CD4-positive, alpha-beta memory T cell (primary cell): Measurements from ENCODE around the gene PLA1A. TPM values are rescaled to one million over a fixed set of nuclear protein-coding genes. Genes with fewer than 3 reads are reported as not detected.
A peak's percentile ranks its signal among the peaks of the same experiment; 100 is the strongest.

Experiments used
- CTCF ChIA-PET: fragments of 350-600 bp; sonication (Branson Sonifier 250); formaldehyde crosslinking; loops from one replicate; lab custom pipeline; 2021; ENCODE audit warnings: inconsistent platforms; ENCODE audit not compliant: partially characterized antibody; lab: Charles Lee
- POLR2A ChIA-PET: fragments of 350-600 bp; sonication (Branson Sonifier 250); formaldehyde crosslinking; loops from one replicate; lab custom pipeline; 2021; ENCODE audit not compliant: partially characterized antibody; lab: Charles Lee
- DNase-seq, 5 donors: peaks; one replicate each; pipeline versions ENCODE4 v3.0.0 to v3.0.0-alpha.2; 2020 to 2022; ENCODE audit warnings: mixed read lengths in 1 of 5
- H3K27ac ChIP-seq: one replicate; pipeline ENCODE4 v1.7.0; 2013; ENCODE audit warnings: low read depth, low read length
- H3K27me3 ChIP-seq: 2 replicates; pipeline ENCODE4 v1.7.0; 2013; ENCODE audit warnings: mild to moderate bottlenecking, low read length, moderate library complexity; ENCODE audit not compliant: insufficient read depth
- H3K36me3 ChIP-seq: 2 replicates; pipeline ENCODE4 v1.7.0; 2013; ENCODE audit warnings: mild to moderate bottlenecking, low read length, moderate library complexity; ENCODE audit not compliant: insufficient read depth
- H3K4me1 ChIP-seq: 2 replicates; pipeline ENCODE4 v1.7.0; 2013; ENCODE audit warnings: mild to moderate bottlenecking, low read length, moderate library complexity; ENCODE audit not compliant: insufficient read depth
- H3K4me3 ChIP-seq, 2 donors: one replicate each; pipeline ENCODE4 v1.7.0; 2013; ENCODE audit warnings: low read length in 2 of 2, mild to moderate bottlenecking in 1 of 2
- H3K9me3 ChIP-seq, 2 donors: one replicate each; pipeline ENCODE4 v1.7.0; 2013; ENCODE audit warnings: low read length in 2 of 2, control low read depth in 1 of 2; ENCODE audit not compliant: control insufficient read depth in 1 of 2
- H3K27ac Mint-ChIP-seq, 7 donors: one replicate each; pipeline ENCODE4 v1.8.0; 2020 to 2021; ENCODE audit warnings: mixed read lengths in 7 of 7, mild to moderate bottlenecking in 6 of 7, inconsistent platforms in 3 of 7, moderate library complexity in 3 of 7
- H3K27me3 Mint-ChIP-seq, 2 donors: one replicate each; pipeline ENCODE4 v1.8.0; 2020 to 2021; ENCODE audit warnings: mixed read lengths in 2 of 2
- H3K36me3 Mint-ChIP-seq, 2 donors: one replicate each; pipeline ENCODE4 v1.8.0; 2020 to 2021; ENCODE audit warnings: mixed read lengths in 2 of 2, inconsistent platforms in 1 of 2, mild to moderate bottlenecking in 1 of 2
- H3K4me1 Mint-ChIP-seq, 4 donors: one replicate each; pipeline ENCODE4 v1.8.0; 2020 to 2021; ENCODE audit warnings: mixed read lengths in 4 of 4, mild to moderate bottlenecking in 1 of 4
- H3K4me3 Mint-ChIP-seq, 8 donors: one replicate each; pipeline ENCODE4 v1.8.0; 2020 to 2021; ENCODE audit warnings: mixed read lengths in 8 of 8, mild to moderate bottlenecking in 7 of 8, moderate library complexity in 6 of 8, inconsistent platforms in 3 of 8
- H3K9me3 Mint-ChIP-seq, 8 donors: one replicate each; pipeline ENCODE4 v1.8.0; 2020 to 2021; ENCODE audit warnings: mixed read lengths in 8 of 8, mild to moderate bottlenecking in 5 of 8, inconsistent platforms in 3 of 8, moderate library complexity in 1 of 8
- intact Hi-C: fragments of 100-400 bp; cut with micrococcal nuclease; formaldehyde crosslinking; loops from one replicate; pipeline ENCODE4 v1.15.1; 2023
- polyA plus RNA-seq, 2 donors: library from polyadenylated mRNA; unstranded; fragments of 300-500 nt; fragmentation: Illumina TruSeq; gene quantifications; one replicate each; pipeline ENCODE4 v1.2.3, GENCODE V29; 2021
- total RNA-seq, 2 experiments: library from RNA; stranded (reverse); gene quantifications; one replicate each; pipeline ENCODE4 v1.2.3, GENCODE V29; 2021

The PLA1A gene
- total and polyA plus RNA-seq, 4 experiments from 2014 or later: not detected

DNA sequence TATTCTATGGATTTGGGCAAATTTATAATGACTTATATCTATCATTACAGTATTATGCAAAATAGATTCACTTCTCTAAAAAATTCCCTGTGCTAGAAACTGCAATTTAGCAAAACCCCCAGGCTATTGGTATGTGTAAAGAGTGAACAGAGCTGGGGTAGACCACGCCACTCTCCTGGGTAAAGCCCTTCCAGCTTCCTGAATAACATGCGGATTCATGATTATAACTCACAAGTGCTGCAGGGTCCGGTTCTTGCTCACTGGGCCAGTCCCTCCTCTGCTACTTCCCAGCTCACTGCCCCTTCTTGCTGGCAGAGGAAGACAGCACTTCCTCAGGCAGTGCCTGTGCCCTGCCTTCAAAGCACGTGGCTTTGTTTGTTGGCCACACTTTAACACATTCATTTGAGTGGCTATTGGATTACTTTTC lies 42.4 kb upstream of the PLA1A start:
- Mint-ChIP-seq H3K4me3 (peak overlapping the region in 1 of 8 donors; percentile 12), H3K36me3 (no peaks in the 10 kb centered on the region), H3K4me1 (peaks cover 7 to 18% (median 14%) of the 10 kb centered on the region in 4 donors), H3K27ac (no peak overlapping the region), H3K9me3 (no peaks in the 10 kb centered on the region), H3K27me3 (no peaks in the 10 kb centered on the region)
- Histone ChIP-seq H3K4me3 (no peak overlapping the region), H3K27ac (no peak overlapping the region), H3K27me3 (no peaks in the 10 kb centered on the region), H3K36me3 (no peaks in the 10 kb centered on the region), H3K9me3 (no peaks in the 10 kb centered on the region), H3K4me1 (peaks cover 18% of the 10 kb centered on the region)
- CTCF ChIA-PET: no interaction called here
- intact Hi-C loops: no loop called here
- POLR2A ChIA-PET: no interaction called here
- no peak for DNase-seq

DNA sequence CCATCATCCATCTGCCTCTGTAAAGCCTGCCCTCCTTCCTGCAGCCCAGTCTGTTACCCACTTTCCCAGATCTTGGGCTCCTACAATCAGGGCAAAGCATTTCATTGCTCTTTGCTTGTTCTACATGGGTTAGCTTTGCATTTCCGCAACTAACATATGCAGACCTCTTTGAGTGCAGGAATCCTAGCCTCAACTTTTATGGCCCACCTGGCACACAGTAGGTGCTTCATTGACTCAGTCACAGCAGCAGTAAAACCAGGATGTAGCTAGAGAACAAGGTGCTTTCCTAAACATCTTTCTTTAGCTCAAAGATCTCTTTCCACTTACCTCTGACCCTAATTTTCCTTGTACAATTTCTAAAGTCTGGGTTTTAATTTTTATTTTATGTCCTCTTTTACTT lies 41.8 kb upstream of the PLA1A start:
- Histone ChIP-seq H3K4me1 (peaks cover 18% of the 10 kb centered on the region), H3K9me3 (no peaks in the 10 kb centered on the region), H3K27ac (no peak overlapping the region), H3K36me3 (no peaks in the 10 kb centered on the region), H3K27me3 (no peaks in the 10 kb centered on the region), H3K4me3 (no peak overlapping the region)
- peak overlapping the region in 1 of 7 donors; percentile 39 for H3K27ac Mint-ChIP-seq
- H3K9me3 Mint-ChIP-seq: no peaks in the 10 kb centered on the region
- ChIA-PET CTCF (no interaction called here), POLR2A (no interaction called here)
- intact Hi-C loops: no loop called here
- no peaks in the 10 kb centered on the region for H3K27me3 Mint-ChIP-seq
- H3K36me3 Mint-ChIP-seq: no peaks in the 10 kb centered on the region
- no peak overlapping the region for H3K4me3 Mint-ChIP-seq
- DNase-seq: no peak
- peaks cover 7 to 20% (median 14%) of the 10 kb centered on the region in 4 donors for H3K4me1 Mint-ChIP-seq

DNA sequence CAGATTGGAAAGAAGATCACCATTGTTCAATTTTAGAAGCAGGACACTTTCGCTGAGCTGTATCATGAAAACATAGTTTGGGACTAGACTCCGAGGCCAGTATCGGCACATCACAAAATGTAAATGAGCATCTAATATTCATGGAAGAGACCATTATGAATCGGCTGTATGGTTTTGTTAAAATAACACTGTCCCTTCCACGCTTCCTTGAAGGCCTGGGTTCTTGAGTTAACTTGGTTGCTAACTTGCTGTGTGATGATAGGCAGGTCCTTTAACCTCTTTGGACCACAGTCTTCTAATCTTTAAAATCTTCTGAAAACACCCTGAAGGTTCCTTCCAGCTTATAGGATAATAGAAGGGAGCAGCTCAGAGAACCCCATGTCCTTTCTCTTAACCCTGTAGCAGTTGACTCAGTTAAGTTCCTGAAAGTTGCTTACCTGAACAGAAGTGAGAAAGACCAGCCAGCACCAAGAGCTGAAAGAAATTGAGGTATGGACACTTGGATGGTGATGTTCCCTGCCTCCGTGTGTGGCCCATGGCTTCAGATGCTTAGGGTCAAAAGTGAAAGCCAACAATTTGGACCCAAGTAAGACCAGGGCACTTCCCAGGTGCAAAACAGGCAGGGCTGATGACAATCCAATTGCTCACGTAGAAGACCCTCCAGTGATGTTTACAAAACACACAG lies 40.4 kb upstream of the PLA1A start:
- no peak for DNase-seq
- Histone ChIP-seq H3K4me1 (peaks cover 20% of the 10 kb centered on the region), H3K4me3 (no peak overlapping the region), H3K27me3 (no peaks in the 10 kb centered on the region), H3K27ac (no peak overlapping the region), H3K9me3 (no peaks in the 10 kb centered on the region), H3K36me3 (no peaks in the 10 kb centered on the region)
- Mint-ChIP-seq H3K27me3 (no peaks in the 10 kb centered on the region), H3K4me3 (peak overlapping the region in 2 of 8 donors; percentile 38 to 61), H3K4me1 (peaks cover 10 to 22% (median 16%) of the 10 kb centered on the region in 4 donors), H3K9me3 (no peaks in the 10 kb centered on the region), H3K27ac (peak overlapping the region in 2 of 7 donors; percentile 10 to 25), H3K36me3 (no peaks in the 10 kb centered on the region)
- ChIA-PET CTCF (no interaction called here), POLR2A (no interaction called here)
- intact Hi-C loops: no loop called here

DNA sequence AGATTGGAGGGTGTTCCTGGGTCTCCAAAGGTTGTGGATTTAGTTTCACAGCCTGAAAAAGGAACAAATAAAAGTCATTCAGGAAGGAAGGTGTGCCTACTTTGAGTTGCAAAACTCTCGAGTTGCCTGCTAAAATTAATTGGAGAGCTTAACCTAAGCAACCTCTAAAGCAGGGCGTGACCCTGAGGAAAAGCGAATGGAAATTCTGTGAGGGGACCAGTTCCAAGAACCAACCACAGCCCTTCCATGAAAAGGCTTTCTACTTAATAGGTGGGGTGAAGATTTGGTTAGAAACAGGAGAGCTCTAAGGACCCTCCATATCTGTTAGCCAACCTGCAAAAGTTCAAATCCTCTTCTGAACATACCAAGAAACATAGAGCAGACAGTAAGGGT lies 39.8 kb upstream of the PLA1A start:
- no peak for DNase-seq
- Mint-ChIP-seq H3K36me3 (no peaks in the 10 kb centered on the region), H3K9me3 (no peaks in the 10 kb centered on the region), H3K4me1 (peaks cover 15 to 28% (median 21%) of the 10 kb centered on the region in 4 donors), H3K27ac (peak overlapping the region in 2 of 7 donors; percentile 25 to 64), H3K27me3 (no peaks in the 10 kb centered on the region), H3K4me3 (peak overlapping the region in 3 of 8 donors; percentile 5 to 61 (median 56))
- ChIA-PET POLR2A (no interaction called here), CTCF (no interaction called here)
- no peak overlapping the region for H3K27ac ChIP-seq
- H3K36me3 ChIP-seq: no peaks in the 10 kb centered on the region
- H3K9me3 ChIP-seq: no peaks in the 10 kb centered on the region
- no peak overlapping the region for H3K4me3 ChIP-seq
- H3K4me1 ChIP-seq: peaks cover 25% of the 10 kb centered on the region
- H3K27me3 ChIP-seq: no peaks in the 10 kb centered on the region
- intact Hi-C loops: loop anchor here (2.0 kb wide), 1 partner anchor 673 kb away; no protein-coding TSS in a partner anchor

DNA sequence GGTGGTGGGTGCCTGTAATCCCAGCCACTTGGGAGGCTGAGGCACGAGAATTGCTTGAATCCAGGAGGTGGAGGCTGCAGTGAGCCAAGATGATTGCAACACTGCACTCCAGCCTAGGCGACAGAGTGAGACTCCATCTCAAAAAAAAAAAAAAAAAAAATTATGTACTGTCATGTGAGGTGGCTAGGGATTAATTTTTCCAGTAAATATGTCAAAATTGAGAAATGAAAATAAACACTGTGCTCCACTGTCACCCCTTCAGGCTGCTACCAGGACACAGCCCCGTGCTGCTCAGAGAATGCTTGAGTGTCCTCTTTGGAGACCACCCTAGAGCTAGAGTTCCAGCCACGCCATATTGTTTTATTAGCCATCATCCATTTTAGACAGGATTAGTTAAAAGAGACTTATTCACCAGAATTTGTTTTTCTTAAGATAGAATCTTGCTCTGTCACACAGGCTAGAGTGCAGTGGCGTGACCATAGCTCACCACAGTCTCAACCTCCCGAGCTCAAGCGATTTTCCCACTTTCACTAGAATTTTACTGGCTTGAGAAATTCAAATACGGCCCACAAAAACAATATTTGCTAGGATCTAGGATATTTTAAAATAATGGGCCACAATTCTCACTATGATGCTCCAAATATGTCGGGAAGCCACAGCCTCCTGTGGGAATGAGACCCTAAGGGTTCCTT lies 38.9 kb upstream of the PLA1A start:
- intact Hi-C loops: loop anchor here (2.0 kb wide), 1 partner anchor 674 kb away; no protein-coding TSS in a partner anchor
- peak overlapping the region in 1 of 2 donors; percentile 31 for H3K4me3 ChIP-seq
- CTCF ChIA-PET: interaction anchor here (0.7 to 1.5 kb wide), 4 partner anchors 16 to 193 kb away, joined by 3 to 8 read pairs (median 3); no protein-coding TSS in a partner anchor
- Mint-ChIP-seq H3K27ac (peak overlapping the region in 3 of 7 donors; percentile 9 to 62 (median 44)), H3K9me3 (no peaks in the 10 kb centered on the region), H3K4me1 (peaks cover 16 to 29% (median 21%) of the 10 kb centered on the region in 4 donors), H3K36me3 (no peaks in the 10 kb centered on the region), H3K4me3 (peak overlapping the region in 5 of 8 donors; percentile 33 to 61 (median 57)), H3K27me3 (no peaks in the 10 kb centered on the region)
- peak overlapping the region; percentile 16 for H3K27ac ChIP-seq
- no peak for DNase-seq
- no peaks in the 10 kb centered on the region for H3K27me3 ChIP-seq
- no peaks in the 10 kb centered on the region for H3K9me3 ChIP-seq
- POLR2A ChIA-PET: interaction anchor here (1.0 kb wide), 1 partner anchor 23 kb away, joined by 3 read pairs; no protein-coding TSS in a partner anchor
- peaks cover 25% of the 10 kb centered on the region for H3K4me1 ChIP-seq
- no peaks in the 10 kb centered on the region for H3K36me3 ChIP-seq

DNA sequence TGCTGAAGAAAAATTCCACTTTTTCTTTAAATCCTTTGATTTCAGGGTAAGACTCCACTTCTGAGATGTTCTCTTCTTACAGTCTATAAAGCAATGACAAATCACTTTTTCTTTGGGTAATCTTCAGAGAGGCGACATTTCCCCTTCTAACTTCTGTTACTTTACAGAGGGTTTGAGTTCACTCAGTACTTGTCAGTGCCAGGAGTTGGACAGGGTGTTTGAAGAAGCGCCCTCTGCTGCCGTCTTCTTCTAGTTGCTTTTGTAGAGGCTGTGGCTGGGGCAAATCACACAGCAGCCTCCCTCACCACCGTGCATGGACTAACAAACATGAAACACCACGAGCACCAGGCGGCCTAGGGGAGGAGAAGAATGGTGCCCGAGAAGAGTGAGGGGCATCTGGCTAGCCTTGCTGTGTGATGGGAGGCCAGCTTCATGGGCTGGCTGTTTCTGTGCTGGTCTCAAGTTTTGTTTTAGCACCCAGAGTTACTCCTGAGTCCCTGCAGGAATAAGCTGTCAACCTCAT lies 38.2 kb upstream of the PLA1A start, which contains the start of gene CD80:
CD80 (minus strand) TSS at position 174 of the 523 bp plus-strand sequence. CDS start 1,886 bp downstream, outside the sequence.
- CTCF ChIA-PET: interaction anchor here (0.7 to 1.5 kb wide), 4 partner anchors 15 to 675 kb away, joined by 3 to 8 read pairs (median 3); no protein-coding TSS in a partner anchor
- no peaks in the 10 kb centered on the region for H3K9me3 Mint-ChIP-seq
- intact Hi-C loops: loop anchor here (2.0 kb wide), 1 partner anchor 675 kb away; no protein-coding TSS in a partner anchor
- H3K36me3 ChIP-seq: no peaks in the 10 kb centered on the region
- peak within 1 kb of the TSS; percentile 16 for H3K27ac ChIP-seq
- DNase-seq: peak; percentile 44 to 54 (median 46)
- POLR2A ChIA-PET: interaction anchor here (1.0 kb wide), 1 partner anchor 23 kb away, joined by 3 read pairs; no protein-coding TSS in a partner anchor
- H3K9me3 ChIP-seq: no peaks in the 10 kb centered on the region
- no peaks in the 10 kb centered on the region for H3K27me3 Mint-ChIP-seq
- H3K27me3 ChIP-seq: no peaks in the 10 kb centered on the region
- peak within 1 kb of the TSS in 1 of 2 donors; percentile 31 for H3K4me3 ChIP-seq
- H3K4me1 ChIP-seq: peaks cover 25% of the 10 kb centered on the region
- no peaks in the 10 kb centered on the region for H3K36me3 Mint-ChIP-seq
- peak within 1 kb of the TSS in 6 of 7 donors; percentile 44 to 81 (median 63) for H3K27ac Mint-ChIP-seq
- peaks cover 16 to 29% (median 21%) of the 10 kb centered on the region in 4 donors for H3K4me1 Mint-ChIP-seq
- peak within 1 kb of the TSS in 7 of 8 donors; percentile 28 to 61 (median 53) for H3K4me3 Mint-ChIP-seq
